ENCODE measurements around the gene CASP7.
"Not testable (repeated sequence)": the region's sequence is repeated elsewhere in the genome, so short reads cannot be mapped to it uniquely, and the experiment has no call there.

Gene CASP7

GRCh38 chr10:113752553-113752952, 72.8 kb downstream of the CASP7 start:
- no peak overlapping the region for H3K4me3 Mint-ChIP-seq
- H3K27ac Mint-ChIP-seq: no peak overlapping the region
- H3K9me3 Mint-ChIP-seq: no peaks in the 10 kb centered on the region
- no peaks in the 10 kb centered on the region for H3K4me1 Mint-ChIP-seq
- peaks cover 10% of the 10 kb centered on the region for H3K27me3 Mint-ChIP-seq
- H3K36me3 Mint-ChIP-seq: no peaks in the 10 kb centered on the region

- no peaks in the 10 kb centered on the region for H3K9me3 Mint-ChIP-seq
- no peaks in the 10 kb centered on the region for H3K36me3 Mint-ChIP-seq
- H3K27me3 Mint-ChIP-seq: peaks cover 10% of the 10 kb centered on the region
- H3K4me1 Mint-ChIP-seq: no peaks in the 10 kb centered on the region
- no peak overlapping the region for H3K27ac Mint-ChIP-seq
- H3K4me3 Mint-ChIP-seq: no peak overlapping the region
Observed at GRCh38 chr10:113753020-113753692, 73.4 kb downstream of the CASP7 start.

DNA sequence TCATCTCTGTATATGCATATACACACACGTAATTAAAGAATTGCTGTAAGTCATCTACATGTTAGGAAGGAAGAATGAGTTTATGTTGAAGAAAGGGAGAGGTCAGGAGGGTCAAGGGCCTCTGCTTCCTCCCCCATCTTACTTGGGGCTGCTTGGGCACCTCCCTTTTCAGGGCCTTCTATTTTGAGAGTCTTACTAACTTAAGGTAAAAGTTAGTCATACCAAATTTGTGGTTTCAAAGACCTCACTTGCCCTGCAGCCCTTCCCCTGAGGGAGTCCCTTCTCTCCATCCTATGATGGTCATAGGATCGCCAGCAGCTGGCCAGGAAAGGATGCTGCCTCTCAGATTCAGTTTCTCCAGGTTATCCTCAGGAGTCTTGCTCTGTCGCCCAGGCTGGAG, 74.4 kb downstream of the CASP7 start:
- no peaks in the 10 kb centered on the region for H3K4me1 Mint-ChIP-seq
- peaks cover 10% of the 10 kb centered on the region for H3K27me3 Mint-ChIP-seq
- H3K27ac Mint-ChIP-seq: no peak overlapping the region
- no peaks in the 10 kb centered on the region for H3K9me3 Mint-ChIP-seq
- H3K36me3 Mint-ChIP-seq: no peaks in the 10 kb centered on the region
- H3K4me3 Mint-ChIP-seq: no peak overlapping the region

- Mint-ChIP-seq H3K27ac (no peak overlapping the region), H3K4me1 (no peaks in the 10 kb centered on the region), H3K36me3 (no peaks in the 10 kb centered on the region), H3K4me3 (no peak overlapping the region), H3K27me3 (peaks cover 10% of the 10 kb centered on the region), H3K9me3 (no peaks in the 10 kb centered on the region)
Observed at GRCh38 chr10:113754768-113755167, 75.1 kb downstream of the CASP7 start.

DNA sequence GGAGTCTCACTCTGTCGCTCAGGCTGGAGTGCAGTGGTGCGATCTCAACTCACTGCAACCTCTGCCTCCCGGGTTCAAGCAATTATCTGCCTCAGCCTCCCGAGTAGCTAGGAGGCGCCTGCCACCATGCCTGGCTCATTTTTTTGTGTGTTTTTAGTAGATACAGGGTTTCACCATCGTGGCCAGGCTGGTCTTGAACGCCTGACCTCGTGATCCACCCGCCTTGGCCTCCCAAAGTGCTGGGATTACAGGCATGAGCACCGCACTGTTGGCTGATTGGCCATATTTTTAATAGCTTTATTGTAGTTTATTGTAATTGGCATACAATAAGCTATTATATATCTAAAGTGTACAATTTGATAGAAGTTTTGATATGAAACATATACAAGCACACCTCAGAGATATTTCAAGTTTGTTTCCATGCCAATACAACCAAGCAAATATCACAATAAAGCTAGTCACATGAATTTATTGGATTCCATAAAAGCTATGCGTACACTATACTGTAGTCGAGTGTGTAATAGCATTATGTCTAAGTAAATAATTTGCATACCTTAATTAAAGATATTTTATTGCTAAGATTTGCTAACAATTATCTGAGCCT, 77.3 kb downstream of the CASP7 start:
- no peak overlapping the region for H3K27ac Mint-ChIP-seq
- no peaks in the 10 kb centered on the region for H3K4me1 Mint-ChIP-seq
- H3K9me3 Mint-ChIP-seq: no peaks in the 10 kb centered on the region
- peaks cover 7% of the 10 kb centered on the region for H3K27me3 Mint-ChIP-seq
- H3K4me3 Mint-ChIP-seq: no peak overlapping the region
- no peaks in the 10 kb centered on the region for H3K36me3 Mint-ChIP-seq

DNA sequence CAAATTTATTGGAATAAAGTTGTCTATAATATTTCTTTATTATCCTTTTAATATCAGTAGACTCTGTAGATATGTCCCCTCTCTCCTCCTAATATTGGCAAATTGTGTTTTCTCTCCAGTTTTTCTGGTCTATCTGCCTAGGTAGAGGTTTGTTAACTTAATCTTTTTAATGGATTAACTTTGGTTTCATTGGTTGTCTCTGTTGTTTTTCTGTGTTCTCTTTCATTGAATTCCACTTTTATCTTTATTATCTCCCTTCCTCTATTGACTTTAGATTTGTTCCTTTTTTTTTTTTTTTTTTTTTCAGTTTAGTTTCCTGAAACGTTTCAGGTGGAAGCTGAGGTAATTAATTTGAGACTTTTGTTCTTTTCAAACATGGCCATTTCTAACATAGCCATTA, 82.4 kb downstream of the CASP7 start:
- Mint-ChIP-seq H3K9me3 (peaks cover 7% of the 10 kb centered on the region), H3K27ac (no peak overlapping the region), H3K27me3 (peaks cover 12% of the 10 kb centered on the region)

DNA sequence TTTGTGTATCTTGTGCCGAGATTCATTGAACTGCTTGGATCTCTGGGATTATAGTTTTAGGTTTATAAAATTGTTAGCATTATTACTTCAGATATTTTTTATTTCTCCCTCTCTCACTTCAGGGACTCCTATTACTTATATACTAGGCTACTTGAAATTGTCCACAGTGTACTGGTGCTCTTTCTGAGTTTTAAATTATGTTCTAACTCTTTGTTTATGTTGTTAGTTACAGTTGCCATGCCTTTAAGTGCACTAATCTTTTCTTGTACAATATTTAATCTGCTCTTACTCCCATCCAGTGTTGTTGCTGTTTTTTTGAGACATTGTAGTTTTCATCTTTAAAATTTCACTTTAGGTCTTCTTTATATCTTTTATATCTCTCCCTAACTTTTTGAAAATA, 84.9 kb downstream of the CASP7 start:
- H3K36me3 Mint-ChIP-seq: no peaks in the 10 kb centered on the region
- no peak overlapping the region for H3K27ac Mint-ChIP-seq
- no peak overlapping the region for H3K4me3 Mint-ChIP-seq
- H3K27me3 Mint-ChIP-seq: peaks cover 25% of the 10 kb centered on the region
- H3K4me1 Mint-ChIP-seq: no peaks in the 10 kb centered on the region
- peaks cover 7% of the 10 kb centered on the region for H3K9me3 Mint-ChIP-seq

More for the DNA sequence above, 82.4 kb downstream of the CASP7 start:
- Mint-ChIP-seq H3K4me3 (no peak overlapping the region), H3K36me3 (no peaks in the 10 kb centered on the region), H3K4me1 (no peaks in the 10 kb centered on the region)

DNA sequence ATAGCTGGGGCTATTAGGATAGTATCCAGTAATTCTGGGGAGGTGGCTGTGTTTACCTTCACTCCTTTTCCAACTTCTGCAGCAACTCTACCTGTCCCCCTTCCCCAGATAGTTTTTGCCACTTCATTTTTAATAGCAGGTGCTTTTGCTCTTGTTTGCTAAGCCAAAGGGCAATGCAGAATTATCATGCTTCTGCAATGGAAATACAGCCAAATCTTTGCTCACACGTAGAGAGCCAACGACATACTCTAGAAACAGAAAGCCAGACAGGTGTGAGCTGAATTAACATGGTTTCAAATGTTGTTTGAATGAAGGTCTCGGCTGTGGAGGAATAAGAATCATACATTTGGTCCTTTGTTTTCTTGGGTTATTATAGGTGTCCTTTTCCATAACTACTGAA, 86.2 kb downstream of the CASP7 start:
- H3K27ac Mint-ChIP-seq: no peak overlapping the region
- no peaks in the 10 kb centered on the region for H3K36me3 Mint-ChIP-seq
- no peaks in the 10 kb centered on the region for H3K4me1 Mint-ChIP-seq
- H3K27me3 Mint-ChIP-seq: peaks cover 37% of the 10 kb centered on the region
- H3K4me3 Mint-ChIP-seq: no peak overlapping the region
- peaks cover 7% of the 10 kb centered on the region for H3K9me3 Mint-ChIP-seq

DNA sequence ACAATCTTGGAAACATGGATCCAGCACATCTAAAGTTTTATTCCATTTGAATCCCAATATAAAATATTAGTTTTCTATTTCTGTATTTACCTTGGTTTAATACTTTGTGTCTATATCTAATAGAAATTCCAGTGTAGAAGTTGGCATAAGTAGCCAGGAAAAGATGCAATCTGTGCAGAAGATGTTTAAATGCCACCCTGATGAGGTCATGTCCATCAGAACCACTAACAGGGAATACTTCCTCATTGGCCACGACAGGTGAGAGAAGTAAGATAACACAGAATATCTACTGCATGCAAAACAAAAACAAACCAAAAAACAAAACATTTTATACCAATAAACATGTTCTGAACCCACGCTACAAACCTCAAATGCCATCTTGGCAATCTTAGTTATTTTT, 87.5 kb downstream of the CASP7 start:
- no peaks in the 10 kb centered on the region for H3K4me1 Mint-ChIP-seq
- H3K36me3 Mint-ChIP-seq: no peaks in the 10 kb centered on the region
- peaks cover 7% of the 10 kb centered on the region for H3K9me3 Mint-ChIP-seq

DNA sequence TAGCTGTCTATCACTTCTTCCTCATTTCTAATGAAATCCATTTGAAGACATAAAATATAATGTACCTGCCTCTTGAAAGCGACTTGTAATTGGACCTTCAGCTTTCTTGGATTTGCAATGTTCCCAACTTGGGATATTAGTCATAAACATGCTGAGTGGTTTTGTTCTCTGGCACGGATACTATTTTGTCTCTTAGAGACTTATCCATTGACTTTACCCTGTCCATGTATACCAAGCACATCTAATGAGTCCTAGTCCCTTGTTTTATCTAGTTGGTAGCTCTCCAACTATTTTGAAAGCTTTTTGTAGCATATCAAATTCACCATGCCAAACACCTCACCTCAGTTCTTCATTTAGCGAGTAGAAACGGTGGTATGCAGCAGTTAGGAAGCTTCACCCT, 90.6 kb downstream of the CASP7 start:
- Mint-ChIP-seq H3K27me3 (peaks cover 35% of the 10 kb centered on the region), H3K4me1 (no peaks in the 10 kb centered on the region), H3K9me3 (no peaks in the 10 kb centered on the region), H3K27ac (no peak overlapping the region), H3K4me3 (no peak overlapping the region), H3K36me3 (no peaks in the 10 kb centered on the region)

More for the DNA sequence above, 87.5 kb downstream of the CASP7 start:
- no peak overlapping the region for H3K4me3 Mint-ChIP-seq
- H3K27ac Mint-ChIP-seq: no peak overlapping the region
- peaks cover 41% of the 10 kb centered on the region for H3K27me3 Mint-ChIP-seq

DNA sequence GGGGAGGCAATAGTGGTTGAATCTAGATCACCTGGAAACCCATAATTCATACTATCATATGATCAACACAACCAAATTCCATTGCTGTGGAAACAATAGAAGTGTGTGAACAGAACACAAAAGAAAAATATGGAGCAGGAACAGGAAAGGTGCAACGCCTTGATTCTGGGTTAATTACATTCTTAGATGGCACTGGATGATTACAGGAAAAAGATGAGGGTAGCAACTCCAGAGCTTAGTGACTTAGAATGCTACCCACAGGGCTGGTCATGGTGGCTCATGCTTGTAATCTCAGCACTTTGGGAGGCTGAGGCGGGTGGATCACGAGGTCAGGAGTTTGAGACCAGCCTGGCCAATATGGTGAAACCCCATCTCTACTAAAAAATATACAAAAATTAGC, 91.4 kb downstream of the CASP7 start:
- not testable (repeated sequence) for H3K4me3 Mint-ChIP-seq, H3K36me3 Mint-ChIP-seq, H3K27ac Mint-ChIP-seq, H3K4me1 Mint-ChIP-seq, H3K9me3 Mint-ChIP-seq
- H3K27me3 Mint-ChIP-seq: peaks cover 31% of the 10 kb centered on the region

GRCh38 chr10:113775686-113776294, 96.1 kb downstream of the CASP7 start:
- no peaks in the 10 kb centered on the region for H3K9me3 Mint-ChIP-seq
- no peaks in the 10 kb centered on the region for H3K4me1 Mint-ChIP-seq
- H3K27me3 Mint-ChIP-seq: peaks cover 8% of the 10 kb centered on the region
- no peak overlapping the region for H3K4me3 Mint-ChIP-seq
- H3K36me3 Mint-ChIP-seq: no peaks in the 10 kb centered on the region
- H3K27ac Mint-ChIP-seq: no peak overlapping the region

GRCh38 chr10:113776553-113776952, 96.8 kb downstream of the CASP7 start:
- H3K36me3 Mint-ChIP-seq: no peaks in the 10 kb centered on the region
- peaks cover 4% of the 10 kb centered on the region for H3K27me3 Mint-ChIP-seq
- no peak overlapping the region for H3K4me3 Mint-ChIP-seq
- no peak overlapping the region for H3K27ac Mint-ChIP-seq
- no peaks in the 10 kb centered on the region for H3K4me1 Mint-ChIP-seq
- H3K9me3 Mint-ChIP-seq: no peaks in the 10 kb centered on the region

All from activated naive CD4-positive, alpha-beta T cell treated with anti-CD3 and anti-CD28 coated beads, Interleukin-2, amount 50 U/mL, for 24 hours (primary cell).